HCT116 (cell line): ENCODE data around the gene C11orf21. TPM values are rescaled to one million over a fixed set of nuclear protein-coding genes. Genes with fewer than 3 reads are reported as not detected.

Experiments
- ATAC-seq: fragments of 200-7000 bp; cut with Tn5 transposase; 2 replicates; pipeline ENCODE4 v1.9.1; 2020; ENCODE audit warnings: mild to moderate bottlenecking, moderate library complexity
- BruUV-seq: library from RNA; stranded (reverse); fragments of 400-500 nt; replicated peaks from 2 replicates; lab custom pipeline; 2021; lab: Mats Ljungman, UMichigan
- CTCF ChIA-PET: fragments of 300-600 bp; sonication (Branson Sonifier 250); formaldehyde crosslinking; loops from one replicate; lab custom pipeline; 2021; ENCODE audit warnings: antibody characterized with exemption; lab: Charles Lee
- POLR2A ChIA-PET: fragments of 300-600, 350-600 bp; sonication (Branson Sonifier 250); formaldehyde crosslinking; loops from one replicate; lab custom pipeline; 2021; ENCODE audit warnings: antibody characterized with exemption; lab: Charles Lee
- RAD21 ChIA-PET, 2 experiments: fragments of 300-600 bp; sonication (Branson Sonifier 250); formaldehyde crosslinking; loops; one replicate each; lab custom pipeline; 2023; ENCODE audit warnings: low total read pairs in 2 of 2; ENCODE audit not compliant: uncharacterized antibody in 2 of 2, unreplicated experiment in 2 of 2, low non-redundant PET in 1 of 2; lab: Charles Lee
- DNase-seq: peaks from one replicate; pipeline ENCODE4 v3.0.0-alpha.2; 2010; ENCODE audit warnings: low read depth, low spot score
- H2AFZ ChIP-seq: fragments of 200-600 bp; shearing (Covaris generic), sonication (generic); 2 replicates; pipeline ENCODE4 v1.6.1; 2017; ENCODE audit warnings: low read depth, mixed run types, mixed read lengths, antibody characterized with exemption, low read length; ENCODE audit not compliant: poor library complexity, severe bottlenecking
- H3K27ac ChIP-seq: 2 replicates; pipeline ENCODE4 v1.5.1; 2012; ENCODE audit warnings: low read depth, low read length
- H3K27me3 ChIP-seq: fragments of 200-600 bp; sonication (generic); 2 replicates; pipeline ENCODE4 v1.6.1; 2016; ENCODE audit warnings: mixed run types, low read length, mixed read lengths; ENCODE audit not compliant: insufficient read depth
- H3K36me3 ChIP-seq, 2 experiments: fragments of 200-500 bp in 1 of 2; fragments of 200-600 bp in 1 of 2; sonication (Bioruptor generic) in 1 of 2; sonication (generic) in 1 of 2; 2 replicates each; pipeline versions ENCODE4 v1.5.1 to v1.6.1; 2014 to 2016; ENCODE audit warnings: low read length in 2 of 2, inconsistent platforms in 1 of 2, mixed read lengths in 1 of 2, mixed run types in 1 of 2; ENCODE audit not compliant: insufficient read depth in 2 of 2, control insufficient read depth in 1 of 2
- H3K4me1 ChIP-seq, 2 experiments: fragments of 200-600 bp in 1 of 2; sonication (generic) in 1 of 2; 2 replicates each; pipeline versions ENCODE4 v1.5.1 to v1.6.1; 2012 to 2017; ENCODE audit warnings: low read length in 2 of 2, inconsistent platforms in 1 of 2, mild to moderate bottlenecking in 1 of 2, mixed read lengths in 1 of 2, mixed run types in 1 of 2, moderate library complexity in 1 of 2; ENCODE audit not compliant: insufficient read depth in 2 of 2, control insufficient read depth in 1 of 2
- H3K4me2 ChIP-seq: fragments of 200-600 bp; sonication (generic); 2 replicates; pipeline ENCODE4 v1.6.1; 2017; ENCODE audit warnings: mixed run types, low read length, mixed read lengths
- H3K4me3 ChIP-seq, 2 experiments: fragments of 200-600 bp in 1 of 2; sonication (generic) in 1 of 2; replicated peaks in 1 of 2; 2 replicates each; pipeline ENCODE4 v1.5.1; 2011 to 2016; ENCODE audit warnings: low read length in 2 of 2, control low read depth in 1 of 2, low read depth in 1 of 2, mild to moderate bottlenecking in 1 of 2, mixed read lengths in 1 of 2, mixed run types in 1 of 2
- H3K79me2 ChIP-seq: fragments of 200-600 bp; sonication (generic); 2 replicates; pipeline ENCODE4 v1.6.1; 2017; ENCODE audit warnings: mild to moderate bottlenecking, mixed run types, low read length, moderate library complexity, mixed read lengths; ENCODE audit not compliant: insufficient read depth
- H3K9ac ChIP-seq: fragments of 200-600 bp; sonication (generic); 2 replicates; pipeline ENCODE4 v1.6.1; 2016; ENCODE audit warnings: low read length, mixed read lengths
- H3K9me2 ChIP-seq: fragments of 200-600 bp; sonication (generic), shearing (Covaris generic); 2 replicates; pipeline ENCODE4 v1.6.1; 2017; ENCODE audit warnings: mixed run types, mild to moderate bottlenecking, moderate library complexity; ENCODE audit not compliant: insufficient read depth
- H3K9me3 ChIP-seq, 2 experiments: fragments of 200-500 bp in 1 of 2; fragments of 200-600 bp in 1 of 2; sonication (Bioruptor generic) in 1 of 2; sonication (generic) in 1 of 2; 2 replicates each; pipeline ENCODE4 v1.6.1; 2014 to 2017; ENCODE audit warnings: low read length in 2 of 2, mixed read lengths in 2 of 2, inconsistent platforms in 1 of 2, low read depth in 1 of 2, mild to moderate bottlenecking in 1 of 2, mixed run types in 1 of 2, moderate library complexity in 1 of 2; ENCODE audit not compliant: control insufficient read depth in 1 of 2, insufficient read depth in 1 of 2
- H4K20me1 ChIP-seq: fragments of 200-600 bp; sonication (generic), shearing (Covaris generic); 2 replicates; pipeline ENCODE4 v1.6.1; 2017; ENCODE audit warnings: mixed run types, mild to moderate bottlenecking, moderate library complexity; ENCODE audit not compliant: insufficient read depth
- CBX3 ChIP-seq: IDR thresholded peaks from 2 replicates; pipeline ENCODE4 v1.6.1; 2012; ENCODE audit warnings: low read depth
- EGR1 ChIP-seq: IDR thresholded peaks from 2 replicates; pipeline ENCODE4 v1.6.1; 2012; ENCODE audit warnings: low read depth
- ELF1 ChIP-seq: IDR thresholded peaks from 2 replicates; pipeline ENCODE4 v1.6.1; 2012; ENCODE audit warnings: low read depth, borderline replicate concordance
- EZH2phosphoT487 ChIP-seq: fragments of 200-600 bp; IDR thresholded peaks from 2 replicates; pipeline ENCODE4 v1.6.1; 2018; ENCODE audit warnings: antibody characterized with exemption, borderline replicate concordance
- FOSL1 ChIP-seq: IDR thresholded peaks from 2 replicates; pipeline ENCODE4 v1.6.1; 2012; ENCODE audit warnings: low read depth
- JUND ChIP-seq: IDR thresholded peaks from 2 replicates; pipeline ENCODE4 v1.6.1; 2012
- RAD21 ChIP-seq: IDR thresholded peaks from 2 replicates; pipeline ENCODE4 v1.6.1; 2012; ENCODE audit warnings: low read depth, mild to moderate bottlenecking
- SP1 ChIP-seq: IDR thresholded peaks from 2 replicates; pipeline ENCODE4 v1.6.1; 2012; ENCODE audit warnings: low read depth
- SRF ChIP-seq: IDR thresholded peaks from 2 replicates; pipeline ENCODE4 v1.6.1; 2012; ENCODE audit warnings: low read depth
- TCF7L2 ChIP-seq: IDR thresholded peaks from 2 replicates; pipeline ENCODE4 v1.7.0; 2011; ENCODE audit warnings: borderline replicate concordance, inconsistent platforms; ENCODE audit not compliant: insufficient read depth, insufficient read length; ENCODE audit errors: extremely low read depth
- YY1 ChIP-seq: IDR thresholded peaks from 2 replicates; pipeline ENCODE4 v1.6.1; 2011; ENCODE audit warnings: low read length, low read depth, moderate library complexity, mild to moderate bottlenecking; ENCODE audit not compliant: insufficient replicate concordance; ENCODE audit errors: extremely low read depth
- ZFX ChIP-seq: fragments of 450-650 bp; IDR thresholded peaks from 2 replicates; pipeline ENCODE4 v1.6.1; 2017
- intact Hi-C: fragments of 100-400 bp; cut with micrococcal nuclease; formaldehyde crosslinking; loops from 2 replicates; pipeline ENCODE4 v1.10.0; 2022
- total RNA-seq: library from RNA; stranded (reverse); gene quantifications from one replicate; pipeline ENCODE4 v1.2.1, GENCODE V29; 2021; ENCODE audit not compliant: unreplicated experiment
- TF ChIP-seq, protein P1 (sequence below): IDR thresholded peaks from 2 replicates; pipeline ENCODE4 v1.6.1; 2012; ENCODE audit warnings: low read depth
- TF ChIP-seq, protein P2 (sequence below): IDR thresholded peaks from 2 replicates; pipeline ENCODE4 v1.6.1; 2011; ENCODE audit warnings: mild to moderate bottlenecking, low read length, moderate library complexity; ENCODE audit not compliant: insufficient replicate concordance; ENCODE audit errors: extremely low read depth
- TF ChIP-seq, protein P3 (sequence below): IDR thresholded peaks from 2 replicates; pipeline ENCODE4 v1.6.1; 2012
- TF ChIP-seq, protein P4 (sequence below): IDR thresholded peaks from 2 replicates; pipeline ENCODE4 v1.6.1; 2012

The C11orf21 gene
- total RNA-seq, 1 experiment from 2014 or later = not detected

DNA sequence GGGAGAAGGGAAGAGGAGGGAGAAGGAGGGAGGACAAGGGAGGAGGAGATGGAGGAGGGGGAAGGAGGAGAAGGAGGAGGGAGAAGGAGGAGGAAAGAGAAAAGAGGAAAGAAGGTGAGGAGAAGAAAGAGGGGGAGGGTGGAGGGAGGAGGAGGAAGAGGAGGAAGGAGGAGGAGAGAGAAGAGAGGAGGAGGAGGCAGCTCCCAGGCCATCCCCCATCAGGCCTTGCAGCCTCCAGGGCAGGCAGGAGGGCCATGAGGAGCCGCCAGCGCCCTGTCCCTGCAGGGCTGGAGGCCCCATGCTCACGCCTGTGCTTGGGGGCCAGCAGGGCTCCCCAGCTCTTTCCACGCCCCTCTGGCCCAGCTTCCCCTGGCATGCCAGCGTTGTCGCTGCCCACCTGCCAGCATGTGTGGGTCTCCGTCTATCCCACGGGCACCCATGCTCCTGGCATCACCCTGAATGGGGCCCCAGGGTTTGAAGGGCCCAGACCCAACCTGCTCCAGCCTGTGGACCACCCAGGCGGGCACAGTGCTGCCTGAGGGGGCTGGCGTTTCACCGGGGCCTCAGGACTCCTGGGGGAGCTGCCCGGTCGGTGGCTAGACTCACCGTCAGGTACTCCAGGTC lies 5.3 kb upstream of the C11orf21 start:
- H3K9ac ChIP-seq = no peak overlapping the region
- no peak overlapping the region for H2AFZ ChIP-seq
- TF ChIP-seq ZFX (no peak), EZH2phosphoT487 (no peak), SRF (no peak), TCF7L2 (no peak), CBX3 (no peak), SP1 (no peak), YY1 (no peak), EGR1 (no peak), ELF1 (no peak), RAD21 (no peak), FOSL1 (no peak), JUND (no peak)
- TF ChIP-seq, protein P1, sequence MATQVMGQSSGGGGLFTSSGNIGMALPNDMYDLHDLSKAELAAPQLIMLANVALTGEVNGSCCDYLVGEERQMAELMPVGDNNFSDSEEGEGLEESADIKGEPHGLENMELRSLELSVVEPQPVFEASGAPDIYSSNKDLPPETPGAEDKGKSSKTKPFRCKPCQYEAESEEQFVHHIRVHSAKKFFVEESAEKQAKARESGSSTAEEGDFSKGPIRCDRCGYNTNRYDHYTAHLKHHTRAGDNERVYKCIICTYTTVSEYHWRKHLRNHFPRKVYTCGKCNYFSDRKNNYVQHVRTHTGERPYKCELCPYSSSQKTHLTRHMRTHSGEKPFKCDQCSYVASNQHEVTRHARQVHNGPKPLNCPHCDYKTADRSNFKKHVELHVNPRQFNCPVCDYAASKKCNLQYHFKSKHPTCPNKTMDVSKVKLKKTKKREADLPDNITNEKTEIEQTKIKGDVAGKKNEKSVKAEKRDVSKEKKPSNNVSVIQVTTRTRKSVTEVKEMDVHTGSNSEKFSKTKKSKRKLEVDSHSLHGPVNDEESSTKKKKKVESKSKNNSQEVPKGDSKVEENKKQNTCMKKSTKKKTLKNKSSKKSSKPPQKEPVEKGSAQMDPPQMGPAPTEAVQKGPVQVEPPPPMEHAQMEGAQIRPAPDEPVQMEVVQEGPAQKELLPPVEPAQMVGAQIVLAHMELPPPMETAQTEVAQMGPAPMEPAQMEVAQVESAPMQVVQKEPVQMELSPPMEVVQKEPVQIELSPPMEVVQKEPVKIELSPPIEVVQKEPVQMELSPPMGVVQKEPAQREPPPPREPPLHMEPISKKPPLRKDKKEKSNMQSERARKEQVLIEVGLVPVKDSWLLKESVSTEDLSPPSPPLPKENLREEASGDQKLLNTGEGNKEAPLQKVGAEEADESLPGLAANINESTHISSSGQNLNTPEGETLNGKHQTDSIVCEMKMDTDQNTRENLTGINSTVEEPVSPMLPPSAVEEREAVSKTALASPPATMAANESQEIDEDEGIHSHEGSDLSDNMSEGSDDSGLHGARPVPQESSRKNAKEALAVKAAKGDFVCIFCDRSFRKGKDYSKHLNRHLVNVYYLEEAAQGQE = no peak
- TF ChIP-seq, protein P2, sequence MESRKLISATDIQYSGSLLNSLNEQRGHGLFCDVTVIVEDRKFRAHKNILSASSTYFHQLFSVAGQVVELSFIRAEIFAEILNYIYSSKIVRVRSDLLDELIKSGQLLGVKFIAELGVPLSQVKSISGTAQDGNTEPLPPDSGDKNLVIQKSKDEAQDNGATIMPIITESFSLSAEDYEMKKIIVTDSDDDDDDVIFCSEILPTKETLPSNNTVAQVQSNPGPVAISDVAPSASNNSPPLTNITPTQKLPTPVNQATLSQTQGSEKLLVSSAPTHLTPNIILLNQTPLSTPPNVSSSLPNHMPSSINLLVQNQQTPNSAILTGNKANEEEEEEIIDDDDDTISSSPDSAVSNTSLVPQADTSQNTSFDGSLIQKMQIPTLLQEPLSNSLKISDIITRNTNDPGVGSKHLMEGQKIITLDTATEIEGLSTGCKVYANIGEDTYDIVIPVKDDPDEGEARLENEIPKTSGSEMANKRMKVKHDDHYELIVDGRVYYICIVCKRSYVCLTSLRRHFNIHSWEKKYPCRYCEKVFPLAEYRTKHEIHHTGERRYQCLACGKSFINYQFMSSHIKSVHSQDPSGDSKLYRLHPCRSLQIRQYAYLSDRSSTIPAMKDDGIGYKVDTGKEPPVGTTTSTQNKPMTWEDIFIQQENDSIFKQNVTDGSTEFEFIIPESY = no peak
- TF ChIP-seq, protein P3, sequence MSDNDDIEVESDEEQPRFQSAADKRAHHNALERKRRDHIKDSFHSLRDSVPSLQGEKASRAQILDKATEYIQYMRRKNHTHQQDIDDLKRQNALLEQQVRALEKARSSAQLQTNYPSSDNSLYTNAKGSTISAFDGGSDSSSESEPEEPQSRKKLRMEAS = no peak
- TF ChIP-seq, protein P4, sequence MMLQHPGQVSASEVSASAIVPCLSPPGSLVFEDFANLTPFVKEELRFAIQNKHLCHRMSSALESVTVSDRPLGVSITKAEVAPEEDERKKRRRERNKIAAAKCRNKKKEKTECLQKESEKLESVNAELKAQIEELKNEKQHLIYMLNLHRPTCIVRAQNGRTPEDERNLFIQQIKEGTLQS = no peak
- H3K79me2 ChIP-seq = no peaks in the 10 kb centered on the region
- H3K4me3 ChIP-seq = no peak overlapping the region
- no peak overlapping the region for H3K27ac ChIP-seq
- intact Hi-C loops = loop anchor here (5.0 kb wide), 1 partner anchor 95 kb away; the partner anchor contains the start of gene TSSC4
- no TSS peak for BruUV-seq
- ChIA-PET POLR2A (interaction anchor here (1.0 kb wide), 1 partner anchor 113 kb away, joined by 3 read pairs; no protein-coding TSS in a partner anchor), RAD21 (interaction anchor here in 1 of 2 experiments (3.1 kb wide), 1 partner anchor 113 kb away, joined by 56 read pairs; no protein-coding TSS in a partner anchor), CTCF (interaction anchor here (0.9 to 6.2 kb wide), 4 partner anchors 93 to 224 kb away, joined by 3 to 225 read pairs (median 12); partner anchors contain the start of gene TSSC4)
- ATAC-seq (no peak), DNase-seq (no peak)
- no peaks in the 10 kb centered on the region for H3K9me2 ChIP-seq
- no peak overlapping the region for H3K4me2 ChIP-seq
- peaks cover 0 to 2% of the 10 kb centered on the region in 2 experiments; a peak in 2 of 4 replicates for H3K4me1 ChIP-seq
- no peaks in the 10 kb centered on the region for H3K27me3 ChIP-seq
- no peaks in the 10 kb centered on the region for H3K36me3 ChIP-seq
- no peaks in the 10 kb centered on the region for H3K9me3 ChIP-seq
- no peaks in the 10 kb centered on the region for H4K20me1 ChIP-seq
